ENCODE data around the gene NAV3.

NAV3 gene

DNA sequence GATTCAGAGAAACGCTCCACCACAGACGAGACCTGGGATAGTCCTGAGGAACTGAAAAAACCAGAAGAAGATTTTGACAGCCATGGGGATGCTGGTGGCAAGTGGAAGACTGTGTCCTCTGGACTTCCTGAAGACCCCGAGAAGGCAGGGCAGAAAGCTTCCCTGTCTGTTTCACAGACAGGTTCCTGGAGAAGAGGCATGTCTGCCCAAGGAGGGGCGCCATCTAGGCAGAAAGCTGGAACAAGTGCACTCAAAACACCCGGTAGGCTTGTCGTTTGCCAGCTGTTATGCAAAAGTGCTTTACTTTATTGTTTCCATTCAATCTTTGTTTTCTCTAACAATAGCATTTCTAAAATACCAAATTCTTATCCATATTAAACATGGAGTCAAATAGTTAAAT is 287.3 kb downstream of the NAV3 start:
- no peaks in the 10 kb centered on the region for H3K4me1 ChIP-seq (ENCODE audit: insufficient read depth, insufficient read length)
- H3K4me3 ChIP-seq (ENCODE audit: insufficient read length, low read depth) = no peak overlapping the region
- TF ChIP-seq SUZ12 (IDR thresholded peaks at IDR 0.05; ENCODE audit: extremely low read depth, insufficient read depth, insufficient read length) (no peak), ZNF274 (IDR thresholded peaks at IDR 0.05; ENCODE audit: low read depth, low read length) (no peak), YY1 (IDR thresholded peaks at IDR 0.05; ENCODE audit: insufficient read depth, insufficient read length) (no peak)
- no peaks in the 10 kb centered on the region for H3K27me3 ChIP-seq (ENCODE audit: insufficient read depth, insufficient read length)
- no peak overlapping the region for H3K9ac ChIP-seq (ENCODE audit: insufficient read length, low read depth)
- peaks cover 5% of the 10 kb centered on the region; the same call in 1 of the 2 replicates for H3K9me3 ChIP-seq (ENCODE audit: insufficient read depth, low read length)
- DNase-seq (ENCODE audit: low read depth, low spot score) = peak; percentile 32
- peaks cover 8% of the 10 kb centered on the region for H3K36me3 ChIP-seq (ENCODE audit: insufficient read depth, insufficient read length, low read length)

DNA sequence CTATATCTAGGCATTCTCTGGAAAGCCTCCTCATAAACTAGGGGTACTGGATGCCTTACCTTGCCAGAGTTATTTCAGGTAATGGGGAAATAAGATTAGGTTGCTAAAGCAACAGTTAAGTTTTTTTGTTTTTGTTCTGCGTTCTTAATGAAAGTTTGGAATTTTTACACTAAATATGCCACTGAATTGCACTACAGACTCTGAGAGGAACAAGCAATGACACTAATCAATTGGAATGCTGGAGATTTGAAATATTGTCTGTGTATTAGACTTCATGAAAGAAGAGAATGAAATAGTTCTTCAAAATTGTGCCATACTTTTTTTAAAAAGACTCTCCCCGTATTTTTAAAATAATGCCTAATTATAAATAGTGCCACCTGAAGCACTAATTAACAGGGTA is 287.8 kb downstream of the NAV3 start:
- DNase-seq (ENCODE audit: low read depth, low spot score) = no peak
- Histone ChIP-seq H3K9ac (ENCODE audit: insufficient read length, low read depth) (no peak overlapping the region), H3K4me3 (ENCODE audit: insufficient read length, low read depth) (no peak overlapping the region), H3K9me3 (ENCODE audit: insufficient read depth, low read length) (peaks cover under 1% of the 10 kb centered on the region; the same call in 1 of the 2 replicates), H3K36me3 (ENCODE audit: insufficient read depth, insufficient read length, low read length) (peaks cover 8% of the 10 kb centered on the region), H3K27me3 (ENCODE audit: insufficient read depth, insufficient read length) (no peaks in the 10 kb centered on the region), H3K4me1 (ENCODE audit: insufficient read depth, insufficient read length) (no peaks in the 10 kb centered on the region)
- no peak for TF ChIP-seq ZNF274 (IDR thresholded peaks at IDR 0.05; ENCODE audit: low read depth, low read length)
- TF ChIP-seq SUZ12 (IDR thresholded peaks at IDR 0.05; ENCODE audit: extremely low read depth, insufficient read depth, insufficient read length) = no peak
- TF ChIP-seq YY1 (IDR thresholded peaks at IDR 0.05; ENCODE audit: insufficient read depth, insufficient read length) = no peak

DNA sequence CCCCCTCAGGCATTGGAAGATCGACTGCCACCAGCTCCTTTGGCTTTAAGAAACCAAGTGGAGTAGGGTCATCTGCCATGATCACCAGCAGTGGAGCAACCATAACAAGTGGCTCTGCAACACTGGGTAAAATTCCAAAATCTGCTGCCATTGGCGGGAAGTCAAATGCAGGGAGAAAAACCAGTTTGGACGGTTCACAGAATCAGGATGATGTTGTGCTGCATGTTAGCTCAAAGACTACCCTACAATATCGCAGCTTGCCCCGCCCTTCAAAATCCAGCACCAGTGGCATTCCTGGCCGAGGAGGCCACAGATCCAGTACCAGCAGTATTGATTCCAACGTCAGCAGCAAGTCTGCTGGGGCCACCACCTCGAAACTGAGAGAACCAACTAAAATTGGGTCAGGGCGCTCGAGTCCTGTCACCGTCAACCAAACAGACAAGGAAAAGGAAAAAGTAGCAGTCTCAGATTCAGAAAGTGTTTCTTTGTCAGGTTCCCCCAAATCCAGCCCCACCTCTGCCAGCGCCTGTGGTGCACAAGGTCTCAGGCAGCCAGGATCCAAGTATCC is 288.7 kb downstream of the NAV3 start:
- H3K4me3 ChIP-seq (ENCODE audit: insufficient read length, low read depth) = no peak overlapping the region
- TF ChIP-seq SUZ12 (IDR thresholded peaks at IDR 0.05; ENCODE audit: extremely low read depth, insufficient read depth, insufficient read length) (no peak), YY1 (IDR thresholded peaks at IDR 0.05; ENCODE audit: insufficient read depth, insufficient read length) (no peak), ZNF274 (IDR thresholded peaks at IDR 0.05; ENCODE audit: low read depth, low read length) (no peak)
- no peaks in the 10 kb centered on the region for H3K9me3 ChIP-seq (ENCODE audit: insufficient read depth, low read length)
- H3K36me3 ChIP-seq (ENCODE audit: insufficient read depth, insufficient read length, low read length) = peaks cover 8% of the 10 kb centered on the region
- no peaks in the 10 kb centered on the region for H3K4me1 ChIP-seq (ENCODE audit: insufficient read depth, insufficient read length)
- H3K9ac ChIP-seq (ENCODE audit: insufficient read length, low read depth) = no peak overlapping the region
- H3K27me3 ChIP-seq (ENCODE audit: insufficient read depth, insufficient read length) = no peaks in the 10 kb centered on the region
- DNase-seq (ENCODE audit: low read depth, low spot score) = no peak

DNA sequence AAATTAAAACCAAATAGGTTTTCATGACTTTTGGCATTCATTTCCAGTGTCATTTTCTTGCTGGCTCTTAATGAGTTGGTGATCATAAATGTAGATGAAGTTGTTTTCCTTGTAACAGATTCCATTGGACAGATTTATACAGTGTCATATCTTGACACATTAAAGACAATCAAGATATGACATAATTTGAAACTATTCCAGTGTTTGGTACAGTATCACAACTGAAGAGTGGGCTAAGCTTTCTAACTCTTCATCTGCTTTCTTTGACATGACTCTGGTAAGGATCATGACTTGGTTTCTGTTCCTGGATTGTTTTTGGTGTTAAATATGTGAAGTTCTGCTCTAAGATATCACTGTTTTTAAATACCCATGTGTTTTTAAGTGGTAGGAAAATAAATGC is 289.6 kb downstream of the NAV3 start:
- Histone ChIP-seq H3K36me3 (ENCODE audit: insufficient read depth, insufficient read length, low read length) (peaks cover 8% of the 10 kb centered on the region), H3K4me1 (ENCODE audit: insufficient read depth, insufficient read length) (no peaks in the 10 kb centered on the region), H3K27me3 (ENCODE audit: insufficient read depth, insufficient read length) (no peaks in the 10 kb centered on the region), H3K9me3 (ENCODE audit: insufficient read depth, low read length) (no peaks in the 10 kb centered on the region), H3K4me3 (ENCODE audit: insufficient read length, low read depth) (no peak overlapping the region), H3K9ac (ENCODE audit: insufficient read length, low read depth) (no peak overlapping the region)
- no peak for DNase-seq (ENCODE audit: low read depth, low spot score)
- TF ChIP-seq YY1 (IDR thresholded peaks at IDR 0.05; ENCODE audit: insufficient read depth, insufficient read length) = no peak
- TF ChIP-seq ZNF274 (IDR thresholded peaks at IDR 0.05; ENCODE audit: low read depth, low read length) = no peak
- TF ChIP-seq SUZ12 (IDR thresholded peaks at IDR 0.05; ENCODE audit: extremely low read depth, insufficient read depth, insufficient read length) = no peak

DNA sequence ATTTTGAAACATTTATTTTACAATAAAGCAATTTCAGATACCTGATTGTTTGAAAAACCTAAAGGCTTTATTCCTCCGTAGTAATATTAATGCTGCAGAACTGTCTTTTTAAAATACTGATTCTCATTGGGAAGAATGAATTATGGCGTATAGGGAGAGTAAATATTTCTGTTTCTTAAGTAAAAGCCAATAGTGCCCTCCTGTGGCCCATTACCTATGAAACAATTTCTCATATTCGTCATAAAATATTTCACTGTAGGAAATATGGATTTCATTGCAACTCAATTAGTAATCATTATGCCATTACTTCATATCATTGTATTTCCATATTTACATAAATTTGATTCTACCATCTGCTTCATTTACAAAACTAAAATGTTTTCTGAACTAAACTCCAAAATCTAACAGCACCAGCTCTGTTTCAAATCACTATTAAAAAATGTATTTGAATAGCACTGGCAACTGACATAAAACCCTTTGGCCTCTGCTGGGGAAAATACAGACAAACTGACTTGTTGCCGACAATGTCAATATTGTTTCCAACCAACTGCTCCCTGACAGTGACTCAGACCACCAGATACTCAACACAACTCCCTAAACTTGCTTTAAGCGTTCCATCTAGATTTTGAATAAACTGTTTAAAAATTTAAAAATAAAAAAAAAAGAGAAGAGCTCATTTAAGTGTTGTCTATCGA is 290.3 kb downstream of the NAV3 start:
- Histone ChIP-seq H3K36me3 (ENCODE audit: insufficient read depth, insufficient read length, low read length) (peaks cover 8% of the 10 kb centered on the region), H3K4me3 (ENCODE audit: insufficient read length, low read depth) (no peak overlapping the region), H3K4me1 (ENCODE audit: insufficient read depth, insufficient read length) (no peaks in the 10 kb centered on the region), H3K9ac (ENCODE audit: insufficient read length, low read depth) (no peak overlapping the region), H3K9me3 (ENCODE audit: insufficient read depth, low read length) (no peaks in the 10 kb centered on the region), H3K27me3 (ENCODE audit: insufficient read depth, insufficient read length) (no peaks in the 10 kb centered on the region)
- TF ChIP-seq ZNF274 (IDR thresholded peaks at IDR 0.05; ENCODE audit: low read depth, low read length) (no peak), SUZ12 (IDR thresholded peaks at IDR 0.05; ENCODE audit: extremely low read depth, insufficient read depth, insufficient read length) (no peak)
- DNase-seq (ENCODE audit: low read depth, low spot score) = no peak

DNA sequence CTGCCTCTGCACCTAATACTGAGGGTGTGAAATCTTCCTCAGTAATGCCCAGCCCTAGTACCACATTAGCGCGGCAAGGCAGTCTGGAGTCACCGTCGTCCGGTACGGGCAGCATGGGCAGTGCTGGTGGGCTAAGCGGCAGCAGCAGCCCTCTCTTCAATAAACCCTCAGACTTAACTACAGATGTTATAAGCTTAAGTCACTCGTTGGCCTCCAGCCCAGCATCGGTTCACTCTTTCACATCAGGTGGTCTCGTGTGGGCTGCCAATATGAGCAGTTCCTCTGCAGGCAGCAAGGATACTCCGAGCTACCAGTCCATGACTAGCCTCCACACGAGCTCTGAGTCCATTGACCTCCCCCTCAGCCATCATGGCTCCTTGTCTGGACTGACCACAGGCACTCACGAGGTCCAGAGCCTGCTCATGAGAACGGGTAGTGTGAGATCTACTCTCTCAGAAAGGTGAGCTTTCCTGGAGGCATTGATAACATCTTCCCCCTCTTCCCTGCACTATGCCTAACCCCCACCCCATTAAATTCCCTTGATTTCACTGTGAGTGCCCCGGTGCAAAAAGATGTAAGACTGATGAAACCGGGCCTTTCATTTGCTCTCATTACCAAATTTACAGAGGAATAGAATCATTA is 291.4 kb downstream of the NAV3 start:
- H3K9me3 ChIP-seq (ENCODE audit: insufficient read depth, low read length) = no peaks in the 10 kb centered on the region
- peaks cover 8% of the 10 kb centered on the region for H3K36me3 ChIP-seq (ENCODE audit: insufficient read depth, insufficient read length, low read length)
- H3K27me3 ChIP-seq (ENCODE audit: insufficient read depth, insufficient read length) = no peaks in the 10 kb centered on the region
- no peak overlapping the region for H3K4me3 ChIP-seq (ENCODE audit: insufficient read length, low read depth)
- no peak for DNase-seq (ENCODE audit: low read depth, low spot score)
- TF ChIP-seq YY1 (IDR thresholded peaks at IDR 0.05; ENCODE audit: insufficient read depth, insufficient read length) (no peak), ZNF274 (IDR thresholded peaks at IDR 0.05; ENCODE audit: low read depth, low read length) (no peak), SUZ12 (IDR thresholded peaks at IDR 0.05; ENCODE audit: extremely low read depth, insufficient read depth, insufficient read length) (no peak)
- H3K4me1 ChIP-seq (ENCODE audit: insufficient read depth, insufficient read length) = no peaks in the 10 kb centered on the region
- no peak overlapping the region for H3K9ac ChIP-seq (ENCODE audit: insufficient read length, low read depth)

DNA sequence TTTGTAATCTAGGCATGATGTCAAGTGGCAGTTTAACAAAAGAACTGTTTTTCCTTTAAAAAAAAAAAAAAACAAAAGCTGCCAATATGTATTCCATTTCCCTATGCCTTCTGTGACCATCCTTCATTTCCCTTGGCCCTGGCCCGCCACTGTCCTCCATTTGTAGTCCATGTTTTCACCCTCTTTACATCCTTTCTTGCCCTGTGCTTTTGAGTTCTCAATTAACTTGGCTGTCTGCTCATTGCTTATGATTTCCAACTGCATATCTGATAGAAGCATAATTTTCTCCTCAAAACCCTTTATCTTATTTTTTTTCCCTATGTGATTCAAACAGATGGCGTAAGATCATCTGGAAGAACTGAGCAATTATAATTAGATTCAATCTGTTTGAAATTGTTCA is 297.5 kb downstream of the NAV3 start:
- TF ChIP-seq YY1 (IDR thresholded peaks at IDR 0.05; ENCODE audit: insufficient read depth, insufficient read length) (no peak), ZNF274 (IDR thresholded peaks at IDR 0.05; ENCODE audit: low read depth, low read length) (no peak), SUZ12 (IDR thresholded peaks at IDR 0.05; ENCODE audit: extremely low read depth, insufficient read depth, insufficient read length) (no peak)
- no peaks in the 10 kb centered on the region for H3K9me3 ChIP-seq (ENCODE audit: insufficient read depth, low read length)
- H3K4me1 ChIP-seq (ENCODE audit: insufficient read depth, insufficient read length) = no peaks in the 10 kb centered on the region
- no peak for DNase-seq (ENCODE audit: low read depth, low spot score)
- no peaks in the 10 kb centered on the region for H3K36me3 ChIP-seq (ENCODE audit: insufficient read depth, insufficient read length, low read length)
- H3K9ac ChIP-seq (ENCODE audit: insufficient read length, low read depth) = no peak overlapping the region
- no peaks in the 10 kb centered on the region for H3K27me3 ChIP-seq (ENCODE audit: insufficient read depth, insufficient read length)
- no peak overlapping the region for H3K4me3 ChIP-seq (ENCODE audit: insufficient read length, low read depth)

All from NT2/D1 (cell line).